HG02840 (cell line): Measurements from ENCODE around the gene AGBL4.

Experiments used
- ATAC-seq: cut with Tn5 transposase; IDR thresholded peaks from one replicate; pipeline ENCODE4 v1.9.1; 2021; ENCODE audit warnings: mild to moderate bottlenecking, moderate library complexity, moderate number of reproducible peaks; ENCODE audit not compliant: unreplicated experiment, low FRiP score

Gene AGBL4

DNA sequence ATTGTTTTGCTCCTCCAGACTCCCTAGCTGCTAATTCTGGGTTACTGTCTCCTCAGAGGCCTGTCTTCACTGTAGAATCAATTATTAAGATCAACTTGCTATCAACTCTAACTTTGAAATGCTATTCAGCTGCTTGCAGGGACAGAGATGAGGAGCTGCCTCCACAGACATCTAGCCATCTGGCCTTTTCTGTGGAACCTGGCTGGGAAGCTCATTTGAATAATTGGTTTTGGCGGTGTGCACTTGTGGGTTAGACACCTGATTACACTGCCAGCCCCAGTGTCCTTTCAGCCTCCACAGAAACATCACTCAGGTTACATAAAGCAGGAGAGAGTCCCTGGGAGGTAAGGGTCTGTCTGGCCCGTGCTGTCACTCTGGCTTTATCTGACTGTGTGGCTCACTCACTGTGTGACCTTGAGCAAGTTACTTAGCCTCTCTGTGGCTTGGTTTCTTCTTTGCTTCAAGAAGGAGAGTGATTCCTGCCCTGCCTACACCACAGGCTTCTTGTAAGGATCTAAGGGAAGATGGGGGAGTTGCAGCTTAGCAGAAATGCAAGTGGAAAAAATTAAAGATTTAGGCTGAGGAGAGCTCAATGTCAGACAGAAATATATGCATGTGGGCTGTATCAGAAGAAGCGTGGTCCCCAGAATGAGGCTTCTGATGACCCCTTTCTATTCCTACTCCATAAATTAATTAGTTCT, 1378.7 kb downstream of the AGBL4 start:
- ATAC-seq, result no peak

DNA sequence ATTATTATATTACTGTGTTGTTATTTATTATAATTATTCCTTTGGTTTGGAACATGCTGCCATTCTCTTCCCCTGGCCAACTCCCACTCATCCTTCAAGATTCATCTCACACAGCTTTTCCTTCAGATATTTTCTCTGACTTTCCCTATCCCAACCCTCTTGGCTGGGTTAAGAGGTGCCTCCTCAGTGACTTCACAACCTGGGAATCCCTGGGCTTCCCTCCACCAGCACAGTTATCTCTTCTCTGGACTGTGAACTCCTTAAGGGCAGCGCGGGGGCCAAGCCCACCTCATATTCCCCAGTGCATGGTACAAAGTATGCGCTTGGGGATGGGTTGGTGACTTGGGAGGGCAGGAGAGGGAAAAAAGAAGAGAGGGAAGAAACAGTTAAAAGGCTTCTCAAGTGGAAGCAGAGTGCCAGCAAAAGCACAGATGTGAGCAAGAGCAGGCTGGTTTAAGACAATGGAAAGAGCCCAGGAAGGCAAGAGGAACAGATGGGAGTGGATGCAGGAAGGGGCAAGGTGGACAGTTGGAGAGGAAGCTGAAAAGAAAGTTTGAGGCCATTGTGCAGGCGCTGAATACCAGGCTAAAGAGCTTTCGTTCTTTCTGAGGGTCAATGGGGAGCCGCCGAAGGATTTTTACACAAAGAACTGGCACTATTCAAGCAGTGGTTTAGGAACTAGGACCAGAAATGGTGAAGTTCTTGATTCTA, 1379.4 kb downstream of the AGBL4 start:
- no peak for ATAC-seq

DNA sequence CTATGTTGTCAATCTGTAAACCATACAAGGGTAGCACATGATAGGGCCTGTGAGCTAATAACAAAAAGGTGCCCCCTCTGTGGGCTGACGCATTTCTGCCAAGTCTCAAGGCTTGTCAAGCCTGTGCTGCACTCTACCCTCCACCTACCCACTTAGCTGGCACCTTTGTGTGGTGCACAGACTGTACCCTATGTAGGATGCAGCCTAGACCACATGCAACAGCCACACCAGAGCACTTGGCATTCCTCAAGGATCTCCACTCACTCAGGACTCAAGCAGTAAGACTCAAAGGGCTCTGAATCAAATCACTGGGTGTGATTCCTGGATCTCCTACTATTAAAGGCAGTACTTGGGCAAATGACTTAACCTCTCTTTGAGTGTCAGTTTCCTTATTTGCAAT, 1380.6 kb downstream of the AGBL4 start:
- no peak for ATAC-seq

DNA sequence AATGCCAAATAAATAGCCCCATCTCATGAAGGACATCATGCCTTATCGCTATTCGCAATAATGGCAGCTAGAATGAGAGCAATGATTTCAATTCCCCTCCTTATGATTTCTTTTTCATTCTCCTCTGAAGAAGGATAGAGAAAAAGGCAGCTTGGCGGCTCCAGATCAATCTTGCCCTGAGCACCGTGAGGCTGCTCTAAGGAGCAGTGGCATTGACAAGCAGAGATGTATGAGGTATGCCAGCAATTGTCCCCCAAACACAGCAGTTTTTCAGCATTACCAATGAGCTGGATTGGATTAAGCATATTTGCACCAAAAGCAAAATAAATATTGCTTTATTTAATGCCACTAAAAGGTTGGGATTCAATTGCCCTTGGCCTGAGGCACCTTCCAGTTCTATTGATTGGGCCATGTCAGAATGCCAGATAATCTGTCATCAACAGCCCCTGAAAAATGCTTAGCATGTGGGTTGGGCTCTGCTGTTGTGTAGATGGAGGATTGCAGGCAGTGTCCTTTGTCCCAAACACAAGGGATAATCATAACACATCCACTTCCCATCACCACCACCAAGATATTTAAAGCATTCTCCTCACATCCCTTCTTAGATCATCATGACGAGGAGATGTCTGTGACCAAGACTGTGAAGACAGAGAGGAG, 1382.8 kb downstream of the AGBL4 start:
- ATAC-seq, result no peak

DNA sequence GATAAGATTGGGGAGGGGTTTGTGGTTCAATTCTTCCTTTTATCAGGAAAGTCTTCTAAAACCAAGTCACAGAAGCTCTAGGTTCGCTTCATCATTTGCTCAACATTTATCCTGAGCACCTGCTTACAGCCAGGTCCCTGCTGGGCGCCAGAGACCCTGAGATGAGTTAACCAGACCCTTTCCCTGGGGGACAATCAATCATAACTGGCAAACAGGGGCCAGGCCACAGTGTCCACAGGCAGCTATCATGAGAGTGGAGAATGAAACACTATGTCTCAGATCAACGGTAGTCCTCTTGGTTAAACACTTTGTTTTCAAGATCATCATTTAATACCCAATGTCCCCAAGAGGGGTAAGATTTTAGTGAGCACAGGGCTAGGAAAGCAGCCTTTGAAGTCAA, 1393.9 kb downstream of the AGBL4 start:
- no peak for ATAC-seq

DNA sequence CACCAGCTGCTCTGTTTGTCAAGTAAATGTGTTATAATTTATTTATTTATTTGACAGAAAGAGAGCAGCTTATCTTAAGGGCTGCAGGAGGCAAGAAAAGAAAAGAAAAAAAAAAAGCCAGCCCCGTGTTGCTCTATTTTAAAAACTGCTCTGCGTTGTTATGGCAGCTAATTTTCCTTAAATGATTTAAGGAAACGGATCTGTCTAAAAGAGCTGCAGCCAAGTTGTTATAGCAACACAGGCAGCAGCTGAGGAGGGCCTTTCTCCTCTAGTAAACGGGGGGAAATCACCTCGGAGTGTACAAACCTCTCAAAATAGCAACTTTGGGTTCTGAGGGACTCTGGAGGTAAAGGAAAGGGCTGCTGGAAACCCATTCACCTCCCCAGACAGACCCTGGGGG, 1396.3 kb downstream of the AGBL4 start:
- ATAC-seq, result no peak

DNA sequence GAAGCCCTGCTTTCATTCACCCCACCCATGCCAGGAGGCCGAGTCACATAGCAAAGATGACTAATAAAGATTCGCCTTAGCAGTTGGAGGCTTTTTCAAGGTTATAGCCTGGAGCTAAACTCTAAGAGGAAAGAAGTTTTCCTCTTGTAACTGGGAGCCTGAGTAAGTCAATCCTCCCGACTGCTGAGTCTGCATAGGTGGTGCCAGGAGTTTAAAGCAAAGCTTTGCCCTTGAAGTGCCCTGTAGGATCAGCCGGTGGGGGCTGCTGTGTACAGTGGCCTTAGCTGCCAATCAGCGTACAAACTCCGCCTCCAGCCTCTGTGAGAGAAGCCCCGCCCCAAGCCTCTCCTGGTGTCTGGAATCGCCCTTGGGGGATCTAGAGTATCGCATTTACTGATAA, 1404.2 kb downstream of the AGBL4 start:
- ATAC-seq, result no peak

DNA sequence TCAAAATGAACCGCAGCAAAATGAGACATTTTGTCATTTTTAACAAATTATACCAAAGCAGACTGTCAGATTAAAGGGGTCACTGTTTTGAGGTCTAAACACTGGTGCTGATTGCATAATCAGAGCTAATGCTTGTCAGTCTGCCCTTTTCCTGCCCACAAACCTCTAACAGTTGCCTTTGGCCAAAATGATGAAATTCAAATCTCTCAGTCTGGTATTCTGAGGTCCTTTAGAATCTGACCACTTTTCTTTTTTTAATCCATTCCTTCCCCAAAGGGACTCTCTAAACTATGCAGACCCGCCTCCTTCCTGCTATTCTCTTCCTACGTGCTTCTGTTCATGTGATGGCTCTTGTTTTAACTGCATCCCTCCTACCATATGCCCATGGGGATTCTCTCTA, 1406.5 kb downstream of the AGBL4 start:
- ATAC-seq, result no peak

DNA sequence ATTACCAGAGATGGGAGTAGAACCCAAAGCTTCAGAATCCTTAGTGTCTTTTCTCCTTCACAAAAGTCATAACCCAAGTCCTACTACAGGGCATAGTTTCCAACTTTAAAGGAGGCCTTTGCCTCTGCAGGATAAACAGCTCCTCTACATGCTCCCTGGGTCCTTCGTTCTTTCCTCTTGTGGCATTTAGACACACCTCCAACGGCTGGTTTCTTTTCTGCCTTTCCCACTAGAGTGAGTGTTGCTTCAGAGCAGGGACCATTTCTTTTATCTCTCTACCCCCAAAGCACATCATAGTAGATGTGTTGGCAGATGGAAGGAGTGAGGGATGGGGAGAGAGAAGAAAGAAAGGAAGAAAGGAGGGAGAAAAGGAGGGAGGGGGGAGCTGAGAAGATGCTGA, 1407.0 kb downstream of the AGBL4 start:
- ATAC-seq, result no peak

DNA sequence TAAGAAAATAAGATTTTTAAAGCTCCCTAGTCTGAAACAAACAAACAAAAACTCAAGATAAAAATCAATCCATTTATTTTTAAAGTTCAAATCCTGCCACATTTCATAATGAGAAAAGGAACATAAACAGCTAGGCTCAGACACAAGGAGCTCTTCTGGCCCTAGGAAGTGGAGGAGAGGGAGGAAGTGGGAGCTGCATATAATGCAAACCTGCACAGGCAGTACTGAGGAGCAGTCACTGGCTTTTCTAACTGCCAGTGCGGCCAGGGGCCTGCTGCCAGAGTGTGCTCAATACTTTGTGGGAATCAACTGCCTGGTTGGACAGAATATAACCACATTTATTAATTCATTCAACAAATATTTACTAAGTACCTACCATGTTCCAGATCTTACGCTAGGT, 1411.9 kb downstream of the AGBL4 start:
- no peak for ATAC-seq

DNA sequence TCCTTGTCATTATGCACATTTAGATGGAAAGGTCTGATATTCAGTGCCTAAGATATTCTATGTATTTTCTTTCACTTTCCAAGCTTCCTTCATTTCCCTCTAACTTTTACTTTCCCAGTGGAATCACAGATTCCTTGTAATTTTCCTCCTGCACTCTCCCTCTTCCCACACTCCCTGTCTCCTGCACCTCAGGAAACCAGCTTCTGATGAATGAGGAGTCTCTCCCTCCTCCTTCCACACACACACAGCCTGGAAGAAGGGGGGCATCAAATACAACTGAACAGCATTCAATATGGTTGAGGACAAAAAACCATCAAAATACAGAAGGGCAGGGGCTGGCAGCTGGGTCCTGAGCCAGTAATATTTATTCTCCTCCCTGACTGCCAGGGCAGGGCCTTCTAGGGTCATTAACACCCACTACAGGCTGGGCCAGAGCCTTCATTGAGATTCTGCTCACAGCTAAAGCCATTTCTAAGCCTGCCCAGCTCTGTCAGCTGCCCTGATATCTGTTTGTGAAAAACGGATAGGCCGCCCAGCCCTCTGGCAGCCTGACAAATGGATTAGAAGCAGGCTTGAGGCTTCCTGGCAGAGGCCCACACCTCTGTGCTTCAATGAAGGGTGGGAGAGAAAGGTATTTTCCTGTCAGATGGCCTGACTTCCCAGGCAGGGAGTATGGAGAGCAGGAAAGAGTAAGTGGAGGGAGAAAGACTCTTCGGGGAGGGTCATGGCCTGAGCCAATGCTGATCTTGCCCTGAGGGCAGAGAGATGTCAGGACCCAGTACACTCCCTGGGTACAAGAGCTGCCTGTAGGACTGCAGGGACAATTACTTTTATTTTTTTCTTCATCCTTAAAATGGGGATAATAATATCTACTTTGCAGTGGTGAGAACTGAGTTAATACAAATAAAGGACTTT, 1412.9 kb downstream of the AGBL4 start:
- ATAC-seq, result no peak

DNA sequence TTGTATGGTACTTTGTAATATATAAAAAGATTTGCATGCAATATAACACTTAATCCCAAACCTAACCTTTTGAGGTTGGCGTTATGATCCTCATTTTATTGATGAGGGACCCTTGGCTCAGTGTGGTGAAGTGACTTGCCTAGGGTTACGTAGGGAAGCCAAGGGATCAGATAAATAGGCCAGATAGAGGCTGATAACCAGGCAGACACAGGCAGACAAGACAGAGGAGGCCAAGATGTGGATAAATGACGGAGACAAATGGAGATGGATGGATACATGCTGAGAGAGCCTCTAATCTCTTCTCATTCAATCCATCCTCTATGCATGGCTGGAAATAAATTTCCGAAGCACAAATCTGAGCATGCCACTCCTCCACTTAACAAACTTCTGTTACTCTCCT, 1414.9 kb downstream of the AGBL4 start:
- no peak for ATAC-seq

DNA sequence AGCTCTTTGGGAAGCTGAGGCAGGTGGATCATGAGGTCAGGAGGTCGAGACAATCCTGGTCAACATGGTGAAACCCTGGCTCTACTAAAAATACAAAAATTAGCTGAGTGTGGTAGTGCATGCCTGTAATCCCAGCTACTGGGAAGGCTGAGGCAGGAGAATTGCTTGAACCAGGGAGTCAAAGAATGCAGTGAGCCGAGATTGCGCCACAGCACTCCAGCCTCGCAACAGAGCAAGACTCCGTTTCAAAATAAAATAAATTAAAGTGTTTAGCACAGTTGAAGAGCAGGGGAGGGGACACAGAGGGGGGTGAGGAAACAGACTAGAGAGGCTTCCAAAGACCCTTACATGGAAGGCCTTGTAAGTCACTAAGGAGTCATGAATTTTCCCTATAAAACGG, 1420.5 kb downstream of the AGBL4 start:
- ATAC-seq, result no peak

DNA sequence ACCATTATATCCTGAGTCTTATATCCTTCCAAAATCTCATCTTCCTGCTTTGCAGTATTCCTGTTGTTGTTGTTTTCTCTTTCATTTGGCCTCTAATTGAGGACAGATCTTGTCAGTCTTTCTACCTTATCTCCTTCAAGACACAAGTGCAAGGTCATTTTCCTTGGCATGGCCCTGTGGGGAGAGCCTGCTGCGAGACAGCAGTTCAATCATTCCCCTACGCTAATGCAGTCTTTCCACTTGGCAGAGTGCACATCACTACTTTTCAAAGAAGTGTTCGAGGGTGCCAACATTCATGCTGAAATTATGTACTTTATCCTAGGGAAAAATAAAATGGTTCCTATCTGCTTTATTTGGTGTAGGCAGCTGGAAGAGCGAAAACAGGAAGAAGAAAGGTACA, 1421.4 kb downstream of the AGBL4 start:
- ATAC-seq, result no peak

DNA sequence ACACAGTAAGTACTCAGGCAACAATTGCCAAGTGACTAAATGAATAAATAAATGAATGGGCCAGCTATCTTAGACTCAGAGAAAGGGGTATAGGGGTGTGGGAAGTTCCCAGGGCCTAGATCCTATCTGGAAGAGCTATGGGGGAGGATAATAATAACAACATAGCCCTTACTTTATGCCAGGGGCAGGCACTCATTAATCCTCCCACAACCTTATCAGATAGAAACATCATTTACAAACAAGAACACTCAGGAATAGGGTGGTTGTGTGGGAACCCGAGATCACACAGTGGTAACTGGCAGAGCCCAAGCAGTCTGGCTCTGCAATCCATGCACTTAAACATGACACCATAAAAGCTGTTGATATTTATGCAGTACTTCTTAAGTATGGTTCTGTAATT, 1423.6 kb downstream of the AGBL4 start:
- ATAC-seq, result no peak

DNA sequence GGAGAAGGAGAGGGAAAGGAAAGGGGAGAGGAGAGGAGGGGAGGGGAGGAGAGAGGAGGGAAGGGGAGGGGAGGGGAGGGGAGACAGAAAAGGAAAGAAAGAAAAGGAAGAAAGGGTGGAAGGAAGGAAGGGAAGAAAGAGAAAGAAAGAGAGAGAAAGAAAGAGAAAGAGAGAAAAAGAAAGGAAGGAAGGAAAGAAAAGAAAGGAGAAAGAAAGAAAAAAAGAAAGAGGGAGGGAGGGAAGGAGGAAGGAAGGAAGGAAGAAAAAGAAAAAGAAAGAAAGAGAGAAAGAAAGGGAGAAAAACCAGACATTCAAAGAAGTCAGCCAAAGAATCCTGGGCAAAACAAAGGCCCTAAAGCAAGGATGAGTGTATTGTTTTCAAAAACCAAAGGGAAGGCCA, 1426.1 kb downstream of the AGBL4 start:
- no peak for ATAC-seq

DNA sequence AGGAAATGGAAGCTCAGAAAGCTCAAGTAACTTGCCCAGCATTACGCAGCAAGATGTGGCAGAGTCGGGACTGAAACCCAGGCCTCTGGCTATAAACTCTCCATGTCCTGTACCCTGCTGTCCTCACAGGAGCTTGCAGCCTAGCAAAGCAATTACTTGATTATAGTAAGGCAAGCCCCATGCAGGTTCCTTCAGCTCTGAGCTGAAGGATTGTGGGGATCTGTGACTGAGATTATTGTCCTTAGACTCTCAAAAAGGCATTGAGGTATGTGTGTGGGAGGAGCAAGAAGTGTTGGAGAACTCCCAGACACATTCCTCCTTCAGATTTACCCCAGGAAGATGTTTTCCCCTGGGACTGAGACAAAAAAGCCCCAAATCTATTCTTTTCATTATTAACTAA, 1427.7 kb downstream of the AGBL4 start:
- ATAC-seq, result no peak

DNA sequence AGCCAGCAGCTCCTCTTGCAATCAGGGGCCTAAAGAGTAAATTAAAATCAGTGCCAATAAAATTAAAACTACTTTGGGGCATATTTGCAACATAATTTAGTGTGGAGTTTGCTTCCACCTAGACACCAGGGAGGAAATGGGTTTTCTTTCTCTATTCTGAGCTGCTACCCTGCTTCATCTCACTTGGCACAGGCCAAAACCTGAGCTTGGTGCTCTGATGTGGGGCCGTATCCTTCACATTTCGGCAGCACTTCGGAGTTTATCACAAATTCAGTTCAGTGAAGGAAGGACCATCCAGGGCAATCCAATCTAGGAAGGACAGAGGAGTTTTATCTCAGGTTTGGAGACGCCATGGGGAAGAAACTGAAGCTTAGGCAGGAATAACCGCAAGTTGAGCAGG, 1428.1 kb downstream of the AGBL4 start:
- ATAC-seq, result no peak

DNA sequence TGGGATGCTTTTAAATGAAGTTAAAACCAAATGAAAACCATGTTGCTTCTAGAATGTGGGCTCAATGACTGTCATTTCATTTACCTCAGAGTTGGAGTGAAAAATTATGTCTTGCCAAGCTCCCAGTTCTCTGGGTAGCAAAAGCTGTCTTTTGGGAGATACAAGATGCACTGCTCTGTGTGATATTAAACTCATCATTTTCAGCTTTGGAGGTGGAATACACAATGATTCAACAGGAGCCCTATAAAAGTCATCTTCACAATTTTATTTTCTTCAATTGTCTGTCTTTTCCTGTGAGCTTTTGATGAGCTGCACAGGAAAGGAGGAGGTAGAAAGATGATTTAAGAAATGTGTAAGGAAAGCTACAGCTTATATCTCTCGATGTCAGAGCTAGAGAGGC, 1431.4 kb downstream of the AGBL4 start:
- no peak for ATAC-seq

DNA sequence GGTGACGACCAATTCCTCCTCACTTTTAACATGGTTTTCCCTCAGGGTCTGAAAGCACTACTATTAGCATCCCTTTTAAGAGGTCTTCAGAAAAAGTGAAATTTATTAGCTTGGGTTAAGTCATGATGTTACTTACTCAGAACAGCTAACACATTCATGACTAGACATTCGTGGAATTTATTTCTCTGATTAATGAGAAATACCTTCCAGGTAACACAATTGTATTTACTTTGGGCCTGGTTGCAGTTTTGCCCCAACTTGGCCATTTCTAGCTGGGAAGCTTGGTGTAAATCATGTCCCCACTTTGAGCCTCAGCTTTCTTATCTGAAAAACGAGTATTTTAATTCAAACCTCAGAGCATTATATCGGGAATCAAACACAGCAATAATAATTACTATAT, 1432.6 kb downstream of the AGBL4 start:
- ATAC-seq, result no peak

DNA sequence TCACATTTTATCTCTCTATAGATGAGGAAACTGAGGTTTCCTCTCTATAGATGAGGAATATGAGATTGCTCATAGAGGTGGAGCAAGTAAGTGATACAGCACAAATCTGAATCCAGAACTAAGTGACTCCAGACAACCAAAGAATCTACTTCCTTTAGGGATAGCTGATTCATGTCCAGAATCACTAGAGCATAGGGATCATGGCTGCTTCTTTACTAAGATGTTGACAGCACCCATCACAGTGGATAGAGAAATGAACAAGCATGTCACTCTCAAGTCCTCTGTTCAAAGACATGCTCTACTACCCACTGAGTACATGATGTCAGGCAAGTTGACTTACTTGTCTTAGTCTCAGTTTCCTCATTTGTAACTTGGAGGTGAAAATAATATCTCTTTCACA, 1435.7 kb downstream of the AGBL4 start:
- no peak for ATAC-seq
